Neural cell (in vitro differentiated cells): ENCODE measurements around the gene HTR1A. TPM values are rescaled to one million over a fixed set of nuclear protein-coding genes. Genes with fewer than 3 reads are reported as not detected.

Experiments
- H2AFZ ChIP-seq: fragments of 200-600, 300-800 bp; sonication (generic), shearing (Covaris generic); 2 replicates; pipeline ENCODE4 v1.6.0; 2014; ENCODE audit warnings: low read depth, mild to moderate bottlenecking, antibody characterized with exemption, low read length, moderate library complexity
- H3F3A ChIP-seq: fragments of 200-600 bp; shearing (Covaris generic); 2 replicates; pipeline ENCODE4 v1.6.1; 2016; ENCODE audit warnings: mild to moderate bottlenecking, moderate library complexity, mixed read lengths, antibody characterized with exemption, low read length; ENCODE audit not compliant: insufficient read depth, poor library complexity, severe bottlenecking
- H3K27ac ChIP-seq: fragments of 200-600, 300-800 bp; sonication (generic), shearing (Covaris generic); 2 replicates; pipeline ENCODE4 v1.5.1; 2014; ENCODE audit warnings: mild to moderate bottlenecking, low read length, moderate library complexity
- H3K27me3 ChIP-seq: fragments of 300-800, 200-600 bp; sonication (generic), shearing (Covaris generic); 2 replicates; pipeline ENCODE4 v1.6.0; 2014; ENCODE audit warnings: mild to moderate bottlenecking, low read depth, low read length, moderate library complexity; ENCODE audit not compliant: insufficient read depth
- H3K36me3 ChIP-seq: fragments of 300-800, 200-600 bp; sonication (generic), shearing (Covaris generic); 2 replicates; pipeline ENCODE4 v1.5.1; 2014; ENCODE audit warnings: mild to moderate bottlenecking, antibody characterized with exemption, low read length, moderate library complexity; ENCODE audit not compliant: insufficient read depth
- H3K4me2 ChIP-seq: fragments of 300-800, 200-600 bp; sonication (generic), shearing (Covaris generic); 2 replicates; pipeline ENCODE4 v1.6.0; 2014; ENCODE audit warnings: mild to moderate bottlenecking, low read length
- H3K4me3 ChIP-seq: fragments of 300-800, 200-600 bp; sonication (generic), shearing (Covaris generic); 2 replicates; pipeline ENCODE4 v1.5.1; 2014; ENCODE audit warnings: mild to moderate bottlenecking, low read length, moderate library complexity
- H3K79me2 ChIP-seq: fragments of 200-600 bp; shearing (Covaris generic); replicated peaks from 2 replicates; pipeline ENCODE4 v1.6.0; 2014; ENCODE audit warnings: mild to moderate bottlenecking, low read length, moderate library complexity; ENCODE audit not compliant: insufficient read depth
- H3K9ac ChIP-seq: fragments of 300-800, 200-600 bp; sonication (generic), shearing (Covaris generic); 2 replicates; pipeline ENCODE4 v1.6.1; 2016; ENCODE audit warnings: mild to moderate bottlenecking, low read length, mixed read lengths
- H3K9me2 ChIP-seq: fragments of 200-600 bp; shearing (Covaris generic); 2 replicates; pipeline ENCODE4 v1.6.1; 2016; ENCODE audit warnings: mild to moderate bottlenecking, low read length, mixed read lengths; ENCODE audit not compliant: insufficient read depth
- H3K9me3 ChIP-seq: fragments of 200-600, 300-800 bp; sonication (generic), shearing (Covaris generic); 2 replicates; pipeline ENCODE4 v1.6.1; 2016; ENCODE audit warnings: mild to moderate bottlenecking, mixed run types, low read length, moderate library complexity, mixed read lengths
- H4K20me1 ChIP-seq: fragments of 200-600 bp; shearing (Covaris generic); 2 replicates; pipeline ENCODE4 v1.6.1; 2016; ENCODE audit warnings: mild to moderate bottlenecking, mixed run types; ENCODE audit not compliant: insufficient read depth
- CTCF ChIP-seq: fragments of 450-650 bp; IDR thresholded peaks from 2 replicates; pipeline ENCODE4 v1.5.1; 2014; ENCODE audit warnings: antibody characterized with exemption, mild to moderate bottlenecking, moderate library complexity; ENCODE audit not compliant: poor library complexity, severe bottlenecking
- EP300 ChIP-seq: fragments of 450-650 bp; conservative IDR thresholded peaks from 2 replicates; pipeline ENCODE4 v1.6.1; 2014; ENCODE audit warnings: antibody characterized with exemption, mild to moderate bottlenecking, moderate library complexity; ENCODE audit not compliant: poor library complexity, severe bottlenecking
- EZH2 ChIP-seq: fragments of 200-600, 300-800 bp; shearing (Covaris generic), sonication (generic); IDR thresholded peaks from 2 replicates; pipeline ENCODE4 v1.6.1; 2014; ENCODE audit warnings: antibody characterized with exemption, low read length, borderline replicate concordance, mild to moderate bottlenecking; ENCODE audit not compliant: insufficient read depth, poor library complexity, severe bottlenecking
- MXI1 ChIP-seq: fragments of 450-650 bp; conservative IDR thresholded peaks from 2 replicates; pipeline ENCODE4 v1.6.1; 2014; ENCODE audit warnings: antibody characterized with exemption, mild to moderate bottlenecking; ENCODE audit not compliant: poor library complexity, severe bottlenecking
- POLR2AphosphoS5 ChIP-seq: IDR thresholded peaks from 2 replicates; pipeline ENCODE4 v1.6.1; 2012
- RAD21 ChIP-seq: fragments of 450-650 bp; conservative IDR thresholded peaks from 2 replicates; pipeline ENCODE4 v1.6.1; 2014; ENCODE audit warnings: antibody characterized with exemption, mild to moderate bottlenecking, moderate library complexity
- REST ChIP-seq: IDR thresholded peaks from 2 replicates; pipeline ENCODE4 v1.6.1; 2012; ENCODE audit warnings: borderline replicate concordance
- SMC3 ChIP-seq: fragments of 450-650 bp; conservative IDR thresholded peaks from 2 replicates; pipeline ENCODE4 v1.6.1; 2014; ENCODE audit warnings: antibody characterized with exemption, mild to moderate bottlenecking, moderate library complexity; ENCODE audit not compliant: poor library complexity
- TAF1 ChIP-seq: IDR thresholded peaks from 2 replicates; pipeline ENCODE4 v1.6.1; 2012; ENCODE audit warnings: low read depth
- polyA plus RNA-seq: library from polyadenylated mRNA; depleted of rRNA; stranded (reverse); fragments of >200 nt; gene quantifications from 2 replicates; pipeline ENCODE4 v1.2.3, GENCODE V29; 2014

Gene HTR1A
- polyA plus RNA-seq, 1 donor from 2014 or later = not detected

GRCh38 chr5:63961125-63961597 is 1.1 kb downstream of the HTR1A start:
- Histone ChIP-seq H3K27me3 (peaks cover 50% of the 10 kb centered on the region), H3K9me2 (no peaks in the 10 kb centered on the region), H3K27ac (no peak overlapping the region), H3K36me3 (no peaks in the 10 kb centered on the region), H4K20me1 (no peaks in the 10 kb centered on the region), H3K9ac (no peak overlapping the region), H3K4me2 (no peak overlapping the region), H3K9me3 (no peaks in the 10 kb centered on the region), H3K79me2 (no peaks in the 10 kb centered on the region), H3F3A (no peaks in the 10 kb centered on the region), H3K4me3 (peak overlapping the region; percentile 68), H2AFZ (no peak overlapping the region)
- TF ChIP-seq MXI1 = no peak
- TF ChIP-seq EP300 = no peak
- no peak for TF ChIP-seq EZH2
- no peak for TF ChIP-seq SMC3
- no peak for TF ChIP-seq REST
- TF ChIP-seq TAF1 = no peak
- TF ChIP-seq POLR2AphosphoS5 = no peak
- TF ChIP-seq RAD21 = no peak
- no peak for TF ChIP-seq CTCF

- Histone ChIP-seq H3K4me3 (peak overlapping the region; percentile 68), H3F3A (no peaks in the 10 kb centered on the region), H3K27me3 (peaks cover 50% of the 10 kb centered on the region), H3K27ac (no peak overlapping the region), H3K9ac (no peak overlapping the region), H3K36me3 (no peaks in the 10 kb centered on the region), H4K20me1 (no peaks in the 10 kb centered on the region), H3K9me2 (no peaks in the 10 kb centered on the region), H3K79me2 (no peaks in the 10 kb centered on the region), H3K9me3 (no peaks in the 10 kb centered on the region), H3K4me2 (no peak overlapping the region), H2AFZ (no peak overlapping the region)
- TF ChIP-seq CTCF = peak; percentile 10
- TF ChIP-seq EZH2 = no peak
Observed at GRCh38 chr5:63960646-63961045, 1.6 kb downstream of the HTR1A start.
